Stimulated activated memory B cell treated with anti-CD40 and anti-IgM and Interleukin-4, amounts not matched to agents 10 μg/mL and 1 μg/mL and 100 μg/mL, for 72 hours (primary cell): ENCODE results near the gene SLC39A9.

Experiments used
- ATAC-seq: fragments of 150-1000 bp; cut with Tn5 transposase; 2 replicates; pipeline ENCODE4 v1.10.0; 2021
- H3K27ac Mint-ChIP-seq: one replicate; pipeline ENCODE4 v1.8.0; 2022; ENCODE audit warnings: mild to moderate bottlenecking, mixed read lengths
- H3K27me3 Mint-ChIP-seq: one replicate; pipeline ENCODE4 v1.8.0; 2022; ENCODE audit warnings: mixed read lengths
- H3K36me3 Mint-ChIP-seq: one replicate; pipeline ENCODE4 v1.8.0; 2022; ENCODE audit warnings: mixed read lengths
- H3K4me1 Mint-ChIP-seq: one replicate; pipeline ENCODE4 v1.8.0; 2022; ENCODE audit warnings: mixed read lengths
- H3K4me3 Mint-ChIP-seq: one replicate; pipeline ENCODE4 v1.8.0; 2022; ENCODE audit warnings: mild to moderate bottlenecking, moderate library complexity, mixed read lengths
- H3K9me3 Mint-ChIP-seq: one replicate; pipeline ENCODE4 v1.8.0; 2022; ENCODE audit warnings: mixed read lengths

SLC39A9 gene

GRCh38 chr14:69428289-69428998, 30.0 kb downstream of the SLC39A9 start:
- Mint-ChIP-seq H3K4me3 (peak overlapping the region; percentile 8), H3K27ac (peak overlapping the region; percentile 77), H3K4me1 (peaks cover 35% of the 10 kb centered on the region), H3K9me3 (peaks cover 2% of the 10 kb centered on the region), H3K27me3 (no peaks in the 10 kb centered on the region), H3K36me3 (peaks cover 77% of the 10 kb centered on the region)
- ATAC-seq, result peak; percentile 99

DNA sequence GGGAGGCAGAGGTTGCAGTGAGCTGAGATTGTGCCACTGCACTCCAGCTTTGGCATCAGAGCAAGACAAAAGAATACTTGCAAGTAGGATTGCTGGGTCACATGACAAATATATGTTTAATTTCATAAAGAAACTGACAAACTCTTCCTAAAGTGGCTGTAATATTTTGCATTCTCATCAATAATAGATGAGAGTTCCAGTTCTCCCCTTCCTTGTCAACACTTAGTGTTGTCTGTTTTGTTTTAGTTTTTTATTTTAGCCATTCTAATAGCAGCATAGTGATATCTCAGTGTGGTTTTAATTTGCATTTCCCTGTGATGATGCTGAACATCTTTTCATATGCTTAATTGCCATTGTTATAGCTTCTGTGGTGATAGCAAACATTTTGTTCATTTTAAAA, 31.2 kb downstream of the SLC39A9 start:
- Mint-ChIP-seq H3K9me3 (peaks cover 2% of the 10 kb centered on the region), H3K4me1 (peaks cover 43% of the 10 kb centered on the region), H3K27me3 (no peaks in the 10 kb centered on the region), H3K27ac (peak overlapping the region; percentile 77), H3K4me3 (peak overlapping the region; percentile 42), H3K36me3 (peaks cover 68% of the 10 kb centered on the region)
- ATAC-seq, result no peak

GRCh38 chr14:69430306-69430939, 31.9 kb downstream of the SLC39A9 start:
- Mint-ChIP-seq H3K4me1 (peaks cover 51% of the 10 kb centered on the region), H3K36me3 (peaks cover 60% of the 10 kb centered on the region), H3K27me3 (no peaks in the 10 kb centered on the region), H3K4me3 (no peak overlapping the region), H3K9me3 (peaks cover 2% of the 10 kb centered on the region), H3K27ac (peak overlapping the region; percentile 77)
- no peak for ATAC-seq

GRCh38 chr14:69432364-69432763, 33.9 kb downstream of the SLC39A9 start:
- no peak for ATAC-seq
- Mint-ChIP-seq H3K4me3 (no peak overlapping the region), H3K27me3 (no peaks in the 10 kb centered on the region), H3K4me1 (peaks cover 54% of the 10 kb centered on the region), H3K36me3 (peaks cover 45% of the 10 kb centered on the region), H3K27ac (no peak overlapping the region), H3K9me3 (peaks cover 2% of the 10 kb centered on the region)

DNA sequence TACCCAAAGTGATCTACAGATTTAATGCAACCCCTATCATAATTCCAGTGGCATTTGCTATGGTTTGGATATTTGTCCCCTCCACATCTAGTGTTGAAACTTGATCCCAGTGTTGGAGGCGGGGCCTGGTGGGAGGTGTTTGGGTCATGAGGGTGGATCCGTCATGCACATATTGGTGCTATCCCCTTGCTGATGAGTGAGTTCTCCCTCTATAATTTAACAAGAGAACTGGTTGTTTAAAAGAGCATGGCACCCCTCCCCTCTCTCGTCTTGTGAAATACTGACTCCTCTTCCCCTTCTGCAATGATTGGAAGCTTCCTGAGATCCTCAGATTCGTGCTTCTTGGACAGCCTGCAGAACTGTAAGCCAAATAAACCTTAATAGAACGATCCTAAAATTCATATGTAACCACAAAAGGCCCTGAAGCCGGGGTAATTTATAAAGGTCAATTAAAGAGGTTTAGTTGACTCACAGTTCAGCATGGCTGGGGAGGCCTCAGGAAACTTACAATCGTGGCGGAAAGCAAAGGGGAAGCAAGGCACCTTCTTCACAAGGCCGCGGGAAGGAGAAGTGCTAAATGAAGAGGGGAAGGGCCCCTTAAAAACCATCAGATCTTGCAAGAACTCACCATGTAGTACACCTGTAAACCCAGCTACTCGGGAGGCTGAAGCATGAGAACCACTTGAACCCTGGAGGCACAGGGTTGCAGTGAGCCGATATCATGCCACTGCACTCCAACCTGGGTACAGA, 41.2 kb downstream of the SLC39A9 start:
- Mint-ChIP-seq H3K4me1 (peaks cover 30% of the 10 kb centered on the region), H3K27ac (no peak overlapping the region)

GRCh38 chr14:69441948-69442347, 43.5 kb downstream of the SLC39A9 start:
- peak; percentile 76 for ATAC-seq
- H3K4me1 Mint-ChIP-seq, result peaks cover 20% of the 10 kb centered on the region
- H3K4me3 Mint-ChIP-seq, result no peak overlapping the region
- H3K27me3 Mint-ChIP-seq, result no peaks in the 10 kb centered on the region
- H3K36me3 Mint-ChIP-seq, result peaks cover 65% of the 10 kb centered on the region
- H3K9me3 Mint-ChIP-seq, result no peaks in the 10 kb centered on the region
- peak overlapping the region; percentile 62 for H3K27ac Mint-ChIP-seq

More for the DNA sequence above, 41.2 kb downstream of the SLC39A9 start:
- peaks cover 47% of the 10 kb centered on the region for H3K36me3 Mint-ChIP-seq
- no peak overlapping the region for H3K4me3 Mint-ChIP-seq
- ATAC-seq, result no peak
- no peaks in the 10 kb centered on the region for H3K27me3 Mint-ChIP-seq
- H3K9me3 Mint-ChIP-seq, result no peaks in the 10 kb centered on the region

- Mint-ChIP-seq H3K27ac (no peak overlapping the region), H3K4me3 (no peak overlapping the region)
These were observed 44.9 kb downstream of the SLC39A9 start for GRCh38 chr14:69443296-69443805.

DNA sequence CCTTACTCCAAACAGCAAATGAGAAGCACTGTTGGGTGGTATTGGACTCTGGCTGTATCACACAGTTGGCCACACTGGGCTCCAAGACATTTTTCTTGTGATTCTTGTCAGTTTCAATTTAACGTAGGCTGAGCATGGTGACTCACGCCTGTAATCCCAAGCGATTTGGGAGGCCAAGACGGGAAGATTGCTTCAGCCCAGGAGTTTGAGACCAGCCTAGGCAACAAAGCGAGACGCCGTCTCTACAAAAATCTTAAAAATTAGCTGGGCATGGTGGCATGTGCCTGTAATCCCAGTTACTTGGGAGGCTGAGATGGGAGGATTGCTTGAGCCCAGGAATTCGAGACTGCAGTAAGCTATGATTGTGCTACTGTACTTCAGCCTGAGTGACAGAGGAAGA, 50.7 kb downstream of the SLC39A9 start:
- ATAC-seq, result no peak
- Mint-ChIP-seq H3K27ac (no peak overlapping the region), H3K27me3 (no peaks in the 10 kb centered on the region), H3K9me3 (no peaks in the 10 kb centered on the region), H3K4me3 (no peak overlapping the region), H3K36me3 (peaks cover 37% of the 10 kb centered on the region), H3K4me1 (peaks cover 6% of the 10 kb centered on the region)

More at GRCh38 chr14:69443296-69443805, 44.9 kb downstream of the SLC39A9 start:
- no peaks in the 10 kb centered on the region for H3K27me3 Mint-ChIP-seq
- H3K9me3 Mint-ChIP-seq, result no peaks in the 10 kb centered on the region
- ATAC-seq, result no peak
- H3K36me3 Mint-ChIP-seq, result peaks cover 65% of the 10 kb centered on the region
- peaks cover 20% of the 10 kb centered on the region for H3K4me1 Mint-ChIP-seq

- Mint-ChIP-seq H3K9me3 (no peaks in the 10 kb centered on the region), H3K4me3 (no peak overlapping the region), H3K4me1 (peaks cover 6% of the 10 kb centered on the region), H3K27me3 (no peaks in the 10 kb centered on the region), H3K27ac (no peak overlapping the region), H3K36me3 (peaks cover 19% of the 10 kb centered on the region)
- no peak for ATAC-seq
These were observed 53.4 kb downstream of the SLC39A9 start for GRCh38 chr14:69451941-69452340.

GRCh38 chr14:69458350-69458749, 59.9 kb downstream of the SLC39A9 start:
- H3K4me3 Mint-ChIP-seq, result no peak overlapping the region
- H3K9me3 Mint-ChIP-seq, result no peaks in the 10 kb centered on the region
- peaks cover 27% of the 10 kb centered on the region for H3K36me3 Mint-ChIP-seq
- no peaks in the 10 kb centered on the region for H3K27me3 Mint-ChIP-seq
- no peak overlapping the region for H3K27ac Mint-ChIP-seq
- no peaks in the 10 kb centered on the region for H3K4me1 Mint-ChIP-seq
- no peak for ATAC-seq

- Mint-ChIP-seq H3K27ac (no peak overlapping the region), H3K9me3 (no peaks in the 10 kb centered on the region), H3K4me3 (no peak overlapping the region), H3K27me3 (no peaks in the 10 kb centered on the region), H3K36me3 (peaks cover 27% of the 10 kb centered on the region), H3K4me1 (no peaks in the 10 kb centered on the region)
- no peak for ATAC-seq
These were observed 60.6 kb downstream of the SLC39A9 start for GRCh38 chr14:69459122-69459521.

- ATAC-seq, result peak; percentile 71
- Mint-ChIP-seq H3K4me1 (no peaks in the 10 kb centered on the region), H3K27ac (peak overlapping the region; percentile 30), H3K9me3 (no peaks in the 10 kb centered on the region), H3K36me3 (peaks cover 27% of the 10 kb centered on the region), H3K4me3 (no peak overlapping the region), H3K27me3 (no peaks in the 10 kb centered on the region)
These were observed 61.7 kb downstream of the SLC39A9 start for GRCh38 chr14:69460093-69460701.

DNA sequence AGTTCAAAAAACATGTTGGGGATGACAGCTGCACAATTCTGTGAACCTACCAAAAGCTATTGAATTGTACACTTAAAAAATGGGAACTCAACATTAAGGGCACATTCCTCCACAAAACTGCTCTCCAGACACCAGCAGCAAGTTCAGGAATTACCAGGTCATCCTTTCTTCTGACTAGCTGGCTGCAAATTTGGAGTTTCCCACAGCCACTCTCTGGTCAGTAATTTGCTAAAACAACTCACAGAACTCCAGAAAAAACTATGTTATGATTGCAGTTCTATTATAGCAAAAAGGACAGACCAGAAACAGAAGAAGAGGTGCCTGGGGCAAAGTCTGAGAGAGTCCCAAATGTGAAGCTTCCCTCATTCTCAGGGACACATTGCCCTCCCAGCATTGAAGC, 65.9 kb downstream of the SLC39A9 start:
- no peaks in the 10 kb centered on the region for H3K27me3 Mint-ChIP-seq

GRCh38 chr14:69464829-69465228, 66.3 kb downstream of the SLC39A9 start:
- H3K27ac Mint-ChIP-seq, result no peak overlapping the region
- no peaks in the 10 kb centered on the region for H3K4me1 Mint-ChIP-seq
- H3K9me3 Mint-ChIP-seq, result no peaks in the 10 kb centered on the region
- H3K36me3 Mint-ChIP-seq, result peaks cover 17% of the 10 kb centered on the region
- ATAC-seq, result no peak
- no peaks in the 10 kb centered on the region for H3K27me3 Mint-ChIP-seq
- H3K4me3 Mint-ChIP-seq, result no peak overlapping the region

More for the DNA sequence above, 65.9 kb downstream of the SLC39A9 start:
- Mint-ChIP-seq H3K27ac (no peak overlapping the region), H3K9me3 (no peaks in the 10 kb centered on the region), H3K36me3 (peaks cover 22% of the 10 kb centered on the region), H3K4me3 (no peak overlapping the region), H3K4me1 (no peaks in the 10 kb centered on the region)
- no peak for ATAC-seq

DNA sequence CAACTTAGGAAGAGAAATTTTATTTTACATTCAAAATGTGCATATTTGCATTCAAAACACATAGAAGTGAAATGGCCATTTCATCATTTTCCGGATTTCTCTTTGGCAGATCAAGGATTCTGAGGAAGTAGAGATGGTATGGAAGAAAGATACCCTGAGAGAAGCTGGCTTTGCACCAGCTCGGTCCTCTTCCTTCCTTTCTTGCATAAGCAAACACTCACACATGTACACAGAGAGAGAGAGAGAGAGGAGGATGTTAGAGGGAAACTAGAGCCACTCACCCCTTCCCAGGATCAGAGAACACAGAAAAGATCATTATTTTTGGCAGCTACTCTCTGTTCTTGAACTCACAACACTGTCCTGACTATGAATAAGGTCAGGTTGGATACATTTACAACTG, 70.5 kb downstream of the SLC39A9 start:
- H3K27me3 Mint-ChIP-seq, result no peaks in the 10 kb centered on the region
- no peak for ATAC-seq
- H3K4me3 Mint-ChIP-seq, result no peak overlapping the region
- peaks cover 11% of the 10 kb centered on the region for H3K36me3 Mint-ChIP-seq
- H3K9me3 Mint-ChIP-seq, result no peaks in the 10 kb centered on the region
- H3K27ac Mint-ChIP-seq, result no peak overlapping the region
- H3K4me1 Mint-ChIP-seq, result no peaks in the 10 kb centered on the region
